Breast epithelium (tissue), 3 donors: ENCODE data around the gene SAPCD2.

ENCODE experiments used
- CTCF ChIP-seq, 3 donors: fragments of 450-650 bp; IDR thresholded peaks; one replicate each; pipeline ENCODE4 v1.5.1; 2016 to 2017; ENCODE audit warnings: antibody characterized with exemption in 3 of 3, mild to moderate bottlenecking in 3 of 3, moderate library complexity in 3 of 3
- POLR2A ChIP-seq: fragments of 450-650 bp; IDR thresholded peaks from one replicate; pipeline ENCODE4 v1.6.1; 2016; ENCODE audit warnings: antibody characterized with exemption, mild to moderate bottlenecking, moderate library complexity
- POLR2AphosphoS5 ChIP-seq, 3 donors: sonication (generic); formaldehyde crosslinking; IDR thresholded peaks; one replicate each; pipeline ENCODE4 v1.6.1; 2017; ENCODE audit warnings: antibody characterized with exemption in 3 of 3

GRCh38 chr9:137114613-137115393 lies 44.4 kb upstream of the SAPCD2 start, which contains the start of gene DPP7:
- TF ChIP-seq POLR2A (no peak), CTCF (IDR thresholded peaks at IDR 0.05) (no peak), POLR2AphosphoS5 (IDR thresholded peaks at IDR 0.05) (peak in 1 of 3 donors; percentile 23)
